Memory B cell (primary cell): ENCODE data around the gene UBE2O.

Experiments used
- ATAC-seq: fragments of 150-1000 bp; cut with Tn5 transposase; 2 replicates; pipeline ENCODE4 v1.10.0; 2021; ENCODE audit warnings: low read depth, mild to moderate bottlenecking, moderate library complexity
- DNase-seq, 2 donors: peaks; one replicate each; pipeline ENCODE4 v3.0.0; 2022; ENCODE audit warnings: low spot score in 2 of 2
- H3K27ac Mint-ChIP-seq: one replicate; pipeline ENCODE4 v1.8.0; 2022; ENCODE audit warnings: mild to moderate bottlenecking, moderate library complexity, mixed read lengths
- H3K27me3 Mint-ChIP-seq: one replicate; pipeline ENCODE4 v1.8.0; 2022; ENCODE audit warnings: mixed read lengths
- H3K36me3 Mint-ChIP-seq: one replicate; pipeline ENCODE4 v1.8.0; 2022; ENCODE audit warnings: mild to moderate bottlenecking, mixed read lengths
- H3K4me1 Mint-ChIP-seq: one replicate; pipeline ENCODE4 v1.8.0; 2022; ENCODE audit warnings: mixed read lengths
- H3K4me3 Mint-ChIP-seq: one replicate; pipeline ENCODE4 v1.8.0; 2022; ENCODE audit warnings: mild to moderate bottlenecking, moderate library complexity, mixed read lengths
- H3K9me3 Mint-ChIP-seq: one replicate; pipeline ENCODE4 v1.8.0; 2022; ENCODE audit warnings: mixed read lengths

UBE2O gene

GRCh38 chr17:76492989-76493501, 40.1 kb upstream of the UBE2O start:
- ATAC-seq, result peak; percentile 74
- Mint-ChIP-seq H3K27ac (peak overlapping the region; percentile 97), H3K36me3 (peaks cover 1% of the 10 kb centered on the region), H3K27me3 (no peaks in the 10 kb centered on the region), H3K4me3 (peak overlapping the region; percentile 97), H3K9me3 (no peaks in the 10 kb centered on the region), H3K4me1 (peaks cover 62% of the 10 kb centered on the region)
- DNase-seq, result peak; percentile 51 to 58

GRCh38 chr17:76492123-76492988, 39.4 kb upstream of the UBE2O start:
- DNase-seq, result no peak
- H3K27me3 Mint-ChIP-seq, result no peaks in the 10 kb centered on the region

GRCh38 chr17:76491271-76492122, 38.5 kb upstream of the UBE2O start:
- Mint-ChIP-seq H3K27ac (peak overlapping the region; percentile 97), H3K36me3 (peaks cover 8% of the 10 kb centered on the region), H3K4me1 (peaks cover 52% of the 10 kb centered on the region), H3K4me3 (peak overlapping the region; percentile 97), H3K27me3 (no peaks in the 10 kb centered on the region), H3K9me3 (no peaks in the 10 kb centered on the region)
- no peak for DNase-seq
- ATAC-seq, result no peak

More at GRCh38 chr17:76492123-76492988, 39.4 kb upstream of the UBE2O start:
- peaks cover 8% of the 10 kb centered on the region for H3K36me3 Mint-ChIP-seq
- H3K27ac Mint-ChIP-seq, result peak overlapping the region; percentile 97
- H3K4me3 Mint-ChIP-seq, result peak overlapping the region; percentile 97
- peaks cover 57% of the 10 kb centered on the region for H3K4me1 Mint-ChIP-seq
- ATAC-seq, result peak; percentile 45
- H3K9me3 Mint-ChIP-seq, result no peaks in the 10 kb centered on the region

- Mint-ChIP-seq H3K4me1 (peaks cover 51% of the 10 kb centered on the region), H3K4me3 (peak overlapping the region; percentile 62), H3K27me3 (no peaks in the 10 kb centered on the region), H3K36me3 (peaks cover 8% of the 10 kb centered on the region), H3K27ac (peak overlapping the region; percentile 86), H3K9me3 (no peaks in the 10 kb centered on the region)
- DNase-seq (no peak), ATAC-seq (no peak)
Measured at GRCh38 chr17:76490112-76490710, 37.3 kb upstream of the UBE2O start.

GRCh38 chr17:76487451-76488192, 34.7 kb upstream of the UBE2O start:
- peak overlapping the region; percentile 27 for H3K4me3 Mint-ChIP-seq
- ATAC-seq (no peak), DNase-seq (no peak)
- H3K36me3 Mint-ChIP-seq, result peaks cover 13% of the 10 kb centered on the region
- H3K9me3 Mint-ChIP-seq, result no peaks in the 10 kb centered on the region
- H3K27me3 Mint-ChIP-seq, result no peaks in the 10 kb centered on the region
- H3K27ac Mint-ChIP-seq, result no peak overlapping the region
- H3K4me1 Mint-ChIP-seq, result peaks cover 50% of the 10 kb centered on the region

GRCh38 chr17:76485569-76485968, 32.6 kb upstream of the UBE2O start:
- Mint-ChIP-seq H3K9me3 (no peaks in the 10 kb centered on the region), H3K4me1 (peaks cover 38% of the 10 kb centered on the region), H3K27ac (peak overlapping the region; percentile 59), H3K4me3 (peak overlapping the region; percentile 30), H3K27me3 (no peaks in the 10 kb centered on the region), H3K36me3 (peaks cover 15% of the 10 kb centered on the region)
- no peak for ATAC-seq
- no peak for DNase-seq

- DNase-seq, result no peak
- Mint-ChIP-seq H3K4me1 (peaks cover 39% of the 10 kb centered on the region), H3K27ac (peak overlapping the region; percentile 56), H3K9me3 (no peaks in the 10 kb centered on the region), H3K27me3 (no peaks in the 10 kb centered on the region), H3K36me3 (peaks cover 18% of the 10 kb centered on the region), H3K4me3 (peak overlapping the region; percentile 66)
- ATAC-seq, result no peak
Measured at GRCh38 chr17:76484228-76484725, 31.3 kb upstream of the UBE2O start.

GRCh38 chr17:76481071-76481655, 28.2 kb upstream of the UBE2O start:
- peaks cover 43% of the 10 kb centered on the region for H3K4me1 Mint-ChIP-seq
- H3K27me3 Mint-ChIP-seq, result no peaks in the 10 kb centered on the region
- H3K36me3 Mint-ChIP-seq, result peaks cover 20% of the 10 kb centered on the region
- no peaks in the 10 kb centered on the region for H3K9me3 Mint-ChIP-seq
- peak; percentile 68 for ATAC-seq
- DNase-seq, result peak; percentile 58 to 62
- H3K4me3 Mint-ChIP-seq, result peak overlapping the region; percentile 85
- H3K27ac Mint-ChIP-seq, result peak overlapping the region; percentile 95

- H3K4me3 Mint-ChIP-seq, result peak overlapping the region; percentile 85
- H3K9me3 Mint-ChIP-seq, result no peaks in the 10 kb centered on the region
- H3K27me3 Mint-ChIP-seq, result no peaks in the 10 kb centered on the region
- no peak for DNase-seq
- ATAC-seq, result peak; percentile 14
- H3K4me1 Mint-ChIP-seq, result peaks cover 38% of the 10 kb centered on the region
- peak overlapping the region; percentile 95 for H3K27ac Mint-ChIP-seq
- H3K36me3 Mint-ChIP-seq, result peaks cover 22% of the 10 kb centered on the region
Measured at GRCh38 chr17:76480632-76481031, 27.7 kb upstream of the UBE2O start.

- peaks cover 33% of the 10 kb centered on the region for H3K4me1 Mint-ChIP-seq
- DNase-seq (no peak), ATAC-seq (peak; percentile 8)
- H3K27me3 Mint-ChIP-seq, result no peaks in the 10 kb centered on the region
- peaks cover 25% of the 10 kb centered on the region for H3K36me3 Mint-ChIP-seq
- no peak overlapping the region for H3K27ac Mint-ChIP-seq
- no peaks in the 10 kb centered on the region for H3K9me3 Mint-ChIP-seq
- H3K4me3 Mint-ChIP-seq, result peak overlapping the region; percentile 63
Measured at GRCh38 chr17:76479515-76480060, 26.6 kb upstream of the UBE2O start.

GRCh38 chr17:76478730-76479514, 26.0 kb upstream of the UBE2O start:
- Mint-ChIP-seq H3K27me3 (no peaks in the 10 kb centered on the region), H3K27ac (no peak overlapping the region), H3K36me3 (peaks cover 21% of the 10 kb centered on the region), H3K4me1 (peaks cover 28% of the 10 kb centered on the region), H3K9me3 (no peaks in the 10 kb centered on the region), H3K4me3 (peak overlapping the region; percentile 63)
- no peak for DNase-seq
- no peak for ATAC-seq

- ATAC-seq (no peak), DNase-seq (no peak)
- peak overlapping the region; percentile 19 for H3K27ac Mint-ChIP-seq
- no peaks in the 10 kb centered on the region for H3K27me3 Mint-ChIP-seq
- H3K9me3 Mint-ChIP-seq, result no peaks in the 10 kb centered on the region
- H3K36me3 Mint-ChIP-seq, result peaks cover 26% of the 10 kb centered on the region
- peaks cover 28% of the 10 kb centered on the region for H3K4me1 Mint-ChIP-seq
- no peak overlapping the region for H3K4me3 Mint-ChIP-seq
Measured at GRCh38 chr17:76478097-76478496, 25.1 kb upstream of the UBE2O start.
